Measurements from ENCODE around the gene KAZALD1.

DNA sequence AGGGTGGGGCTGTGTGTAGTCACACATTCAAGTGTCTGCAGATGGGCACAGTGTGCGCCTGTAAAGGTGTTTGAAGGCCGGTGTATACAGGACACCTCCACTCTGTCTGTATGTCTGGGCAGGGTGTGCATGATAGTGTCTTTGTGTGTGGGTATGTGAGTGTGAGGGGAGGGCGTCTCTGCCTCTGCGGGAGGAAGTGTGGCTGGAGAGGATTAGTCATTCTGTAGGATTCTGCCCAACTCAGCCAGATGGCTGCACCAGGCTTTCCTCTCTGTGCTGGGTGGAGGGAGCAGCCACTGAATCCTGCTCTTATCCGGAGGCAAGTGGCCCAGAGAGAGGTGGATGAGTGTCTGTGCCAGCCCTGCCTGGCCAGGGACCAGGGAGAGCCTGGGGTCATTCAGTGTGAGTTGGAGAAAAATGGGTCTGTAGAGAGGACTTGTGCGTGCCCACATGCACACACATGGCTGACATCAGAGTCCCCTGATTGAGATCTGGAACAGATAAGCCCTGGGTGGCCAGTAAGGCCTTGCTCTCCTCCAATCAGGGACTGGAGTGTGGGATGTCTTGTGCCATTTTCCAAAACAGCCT is 29.1 kb upstream of the KAZALD1 start:
- TF ChIP-seq POU2F2 (IDR thresholded peaks at IDR 0.05; ENCODE audit: borderline replicate concordance, low read depth, low read length) (no peak), NR2C2 (IDR thresholded peaks at IDR 0.05; ENCODE audit: borderline replicate concordance, control insufficient read depth, insufficient read length, low read depth) (no peak), YY1 (IDR thresholded peaks at IDR 0.05; ENCODE audit: low read depth, low read length) (no peak), SMARCA5 (IDR thresholded peaks at IDR 0.05) (no peak), CBX5 (IDR thresholded peaks at IDR 0.05; ENCODE audit: low read depth) (no peak), EZH2 (IDR thresholded peaks at IDR 0.05; ENCODE audit: borderline replicate concordance, control insufficient read depth, low read depth, low read length) (no peak), NFYB (IDR thresholded peaks at IDR 0.05; ENCODE audit: insufficient read depth, low read depth, low read length) (no peak)
- TF ChIP-seq, protein P1, sequence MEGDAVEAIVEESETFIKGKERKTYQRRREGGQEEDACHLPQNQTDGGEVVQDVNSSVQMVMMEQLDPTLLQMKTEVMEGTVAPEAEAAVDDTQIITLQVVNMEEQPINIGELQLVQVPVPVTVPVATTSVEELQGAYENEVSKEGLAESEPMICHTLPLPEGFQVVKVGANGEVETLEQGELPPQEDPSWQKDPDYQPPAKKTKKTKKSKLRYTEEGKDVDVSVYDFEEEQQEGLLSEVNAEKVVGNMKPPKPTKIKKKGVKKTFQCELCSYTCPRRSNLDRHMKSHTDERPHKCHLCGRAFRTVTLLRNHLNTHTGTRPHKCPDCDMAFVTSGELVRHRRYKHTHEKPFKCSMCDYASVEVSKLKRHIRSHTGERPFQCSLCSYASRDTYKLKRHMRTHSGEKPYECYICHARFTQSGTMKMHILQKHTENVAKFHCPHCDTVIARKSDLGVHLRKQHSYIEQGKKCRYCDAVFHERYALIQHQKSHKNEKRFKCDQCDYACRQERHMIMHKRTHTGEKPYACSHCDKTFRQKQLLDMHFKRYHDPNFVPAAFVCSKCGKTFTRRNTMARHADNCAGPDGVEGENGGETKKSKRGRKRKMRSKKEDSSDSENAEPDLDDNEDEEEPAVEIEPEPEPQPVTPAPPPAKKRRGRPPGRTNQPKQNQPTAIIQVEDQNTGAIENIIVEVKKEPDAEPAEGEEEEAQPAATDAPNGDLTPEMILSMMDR (IDR thresholded peaks at IDR 0.05 in 2 of 3, conservative IDR thresholded peaks at IDR 0.05 in 1 of 3; ENCODE audit: control insufficient read depth in 2 of 3, extremely low read depth in 1 of 3, insufficient read depth in 1 of 3, low read depth in 3 of 3, low read length in 3 of 3): no peak

Measured in GM12878 (cell line).